ENCODE measurements around the gene SIPA1L3.

- TF ChIP-seq CTCF (conservative IDR thresholded peaks at IDR 0.05) (no peak), ZFX (IDR thresholded peaks at IDR 0.05) (no peak)
Observed at GRCh38 chr19:37899966-37900365, 7.0 kb upstream of the SIPA1L3 start.

All from C4-2B (cell line).